Lower leg skin (tissue), 3 donors: ENCODE results near the gene OVOL1.

Source experiments
- POLR2A ChIP-seq, 2 donors: fragments of 450-650 bp; IDR thresholded peaks; one replicate each; pipeline ENCODE4 v1.6.1; 2016 to 2017; ENCODE audit warnings: antibody characterized with exemption in 2 of 2, mild to moderate bottlenecking in 1 of 2, moderate library complexity in 1 of 2
- TF ChIP-seq, protein P1 (sequence below), 3 donors: fragments of 450-650 bp; IDR thresholded peaks; one replicate each; pipeline ENCODE4 v1.5.1; 2016; ENCODE audit warnings: antibody characterized with exemption in 3 of 3, mild to moderate bottlenecking in 3 of 3, moderate library complexity in 2 of 3

- TF ChIP-seq POLR2A (IDR thresholded peaks at IDR 0.05): no peak
- TF ChIP-seq, protein P1, sequence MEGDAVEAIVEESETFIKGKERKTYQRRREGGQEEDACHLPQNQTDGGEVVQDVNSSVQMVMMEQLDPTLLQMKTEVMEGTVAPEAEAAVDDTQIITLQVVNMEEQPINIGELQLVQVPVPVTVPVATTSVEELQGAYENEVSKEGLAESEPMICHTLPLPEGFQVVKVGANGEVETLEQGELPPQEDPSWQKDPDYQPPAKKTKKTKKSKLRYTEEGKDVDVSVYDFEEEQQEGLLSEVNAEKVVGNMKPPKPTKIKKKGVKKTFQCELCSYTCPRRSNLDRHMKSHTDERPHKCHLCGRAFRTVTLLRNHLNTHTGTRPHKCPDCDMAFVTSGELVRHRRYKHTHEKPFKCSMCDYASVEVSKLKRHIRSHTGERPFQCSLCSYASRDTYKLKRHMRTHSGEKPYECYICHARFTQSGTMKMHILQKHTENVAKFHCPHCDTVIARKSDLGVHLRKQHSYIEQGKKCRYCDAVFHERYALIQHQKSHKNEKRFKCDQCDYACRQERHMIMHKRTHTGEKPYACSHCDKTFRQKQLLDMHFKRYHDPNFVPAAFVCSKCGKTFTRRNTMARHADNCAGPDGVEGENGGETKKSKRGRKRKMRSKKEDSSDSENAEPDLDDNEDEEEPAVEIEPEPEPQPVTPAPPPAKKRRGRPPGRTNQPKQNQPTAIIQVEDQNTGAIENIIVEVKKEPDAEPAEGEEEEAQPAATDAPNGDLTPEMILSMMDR (IDR thresholded peaks at IDR 0.05): no peak
Measured at GRCh38 chr11:65843811-65844210, 56.9 kb downstream of the OVOL1 start.
